ENCODE results near the gene AZIN2. TPM values are rescaled to one million over a fixed set of nuclear protein-coding genes. Genes with fewer than 3 reads are reported as not detected.

Gene AZIN2
- total and polyA plus RNA-seq, 4 donors = 0.68 to 2.6 (median 0.74) TPM

- no peak for TF ChIP-seq NR2F2 (IDR thresholded peaks at IDR 0.05)
- TF ChIP-seq, protein P1, sequence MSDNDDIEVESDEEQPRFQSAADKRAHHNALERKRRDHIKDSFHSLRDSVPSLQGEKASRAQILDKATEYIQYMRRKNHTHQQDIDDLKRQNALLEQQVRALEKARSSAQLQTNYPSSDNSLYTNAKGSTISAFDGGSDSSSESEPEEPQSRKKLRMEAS (IDR thresholded peaks at IDR 0.05) = no peak
- no peak for TF ChIP-seq SP1 (IDR thresholded peaks at IDR 0.05)
- no peak for TF ChIP-seq FOXA2 (IDR thresholded peaks at IDR 0.05)
- no peak for TF ChIP-seq EGR1 (IDR thresholded peaks at IDR 0.05; ENCODE audit: low read depth in 2 of 2)
- TF ChIP-seq TAF1 (conservative IDR thresholded peaks at IDR 0.05) = no peak
- no peak for TF ChIP-seq FOXA1 (IDR thresholded peaks at IDR 0.05)
- no peak for TF ChIP-seq RXRA (IDR thresholded peaks at IDR 0.05)
- no peak for TF ChIP-seq ZBTB33 (IDR thresholded peaks at IDR 0.05)
- no peak for TF ChIP-seq GABPA (IDR thresholded peaks at IDR 0.05 in 1 of 2, conservative IDR thresholded peaks at IDR 0.05 in 1 of 2)
- no peak for TF ChIP-seq YY1 (IDR thresholded peaks at IDR 0.05)
- Histone ChIP-seq H3K9me3 (ENCODE audit: control insufficient read depth in 4 of 4, low read length in 3 of 4) (no peaks in the 10 kb centered on the region), H3K27me3 (ENCODE audit: control insufficient read depth in 4 of 4, insufficient read depth in 4 of 4, low read length in 3 of 4) (no peaks in the 10 kb centered on the region), H3K9ac (ENCODE audit: low read depth in 1 of 2, low read length in 2 of 2) (no peak overlapping the region), H3K36me3 (ENCODE audit: control insufficient read depth in 4 of 4, insufficient read depth in 3 of 4, low read depth in 1 of 4, low read length in 3 of 4) (no peaks in the 10 kb centered on the region), H3K4me3 (ENCODE audit: low read depth in 1 of 3, low read length in 3 of 3) (no peak overlapping the region), H3K4me1 (ENCODE audit: control insufficient read depth in 4 of 4, insufficient read depth in 4 of 4, low read length in 3 of 4) (no peaks in the 10 kb centered on the region), H3K27ac (ENCODE audit: low read depth in 1 of 2, low read length in 2 of 2) (no peak overlapping the region)
- DNase-seq (ENCODE audit: low spot score) = no peak
- 81% methylated on average over 4 of the region's 4 CpGs for WGBS
Measured at GRCh38 chr1:33074193-33074945, 6.6 kb upstream of the AZIN2 start.

GRCh38 chr1:33078030-33078591 is 2.8 kb upstream of the AZIN2 start:
- DNase-seq (ENCODE audit: low spot score) = no peak
- Histone ChIP-seq H3K9me3 (ENCODE audit: control insufficient read depth in 4 of 4, low read length in 3 of 4) (no peaks in the 10 kb centered on the region), H3K36me3 (ENCODE audit: control insufficient read depth in 4 of 4, insufficient read depth in 3 of 4, low read depth in 1 of 4, low read length in 3 of 4) (no peaks in the 10 kb centered on the region), H3K4me3 (ENCODE audit: low read depth in 1 of 3, low read length in 3 of 3) (no peak overlapping the region), H3K9ac (ENCODE audit: low read depth in 1 of 2, low read length in 2 of 2) (no peak overlapping the region), H3K4me1 (ENCODE audit: control insufficient read depth in 4 of 4, insufficient read depth in 4 of 4, low read length in 3 of 4) (peaks cover 3 to 14% (median 8%) of the 10 kb centered on the region in 4 donors), H3K27me3 (ENCODE audit: control insufficient read depth in 4 of 4, insufficient read depth in 4 of 4, low read length in 3 of 4) (no peaks in the 10 kb centered on the region), H3K27ac (ENCODE audit: low read depth in 1 of 2, low read length in 2 of 2) (no peak overlapping the region)
- TF ChIP-seq HNF4G (IDR thresholded peaks at IDR 0.05) (no peak), RXRA (IDR thresholded peaks at IDR 0.05) (no peak), EGR1 (IDR thresholded peaks at IDR 0.05; ENCODE audit: low read depth in 2 of 2) (no peak)
- WGBS = 25% methylated on average over 1 of the region's 1 CpG

DNA sequence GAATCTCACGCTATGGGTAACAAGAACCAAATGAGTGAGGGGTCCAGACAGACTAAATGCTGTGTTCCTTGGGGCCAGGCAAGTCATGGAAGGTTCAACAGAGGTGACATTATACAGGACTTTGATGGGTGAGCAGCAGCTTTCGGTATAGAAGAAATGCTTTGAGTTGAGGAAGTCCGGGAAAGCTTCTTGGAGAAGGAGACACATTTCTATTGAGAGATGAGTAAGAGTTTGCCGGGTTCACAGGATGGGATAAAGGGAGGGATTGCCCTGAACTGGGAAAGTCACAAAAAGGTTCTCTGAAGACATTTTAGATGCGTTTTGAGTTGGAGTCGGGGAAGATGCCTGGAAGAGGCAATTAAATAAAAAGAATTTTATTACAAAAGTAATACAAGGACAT is 580 bp upstream of the AZIN2 start:
- 67% methylated on average over 6 of the region's 6 CpGs for WGBS
- peak overlapping the region in 1 of 2 donors; percentile 17 for H3K9ac ChIP-seq (ENCODE audit: low read depth in 1 of 2, low read length in 2 of 2)

More for the DNA sequence above, 580 bp upstream of the AZIN2 start:
- Histone ChIP-seq H3K4me1 (ENCODE audit: control insufficient read depth in 4 of 4, insufficient read depth in 4 of 4, low read length in 3 of 4) (peaks cover 3 to 14% (median 8%) of the 10 kb centered on the region in 4 donors), H3K4me3 (ENCODE audit: low read depth in 1 of 3, low read length in 3 of 3) (peak overlapping the region in 2 of 3 donors; percentile 65 to 92), H3K36me3 (ENCODE audit: control insufficient read depth in 4 of 4, insufficient read depth in 3 of 4, low read depth in 1 of 4, low read length in 3 of 4) (no peaks in the 10 kb centered on the region), H3K27ac (ENCODE audit: low read depth in 1 of 2, low read length in 2 of 2) (no peak overlapping the region), H3K9me3 (ENCODE audit: control insufficient read depth in 4 of 4, low read length in 3 of 4) (no peaks in the 10 kb centered on the region), H3K27me3 (ENCODE audit: control insufficient read depth in 4 of 4, insufficient read depth in 4 of 4, low read length in 3 of 4) (no peaks in the 10 kb centered on the region)
- DNase-seq (ENCODE audit: low spot score) = no peak
- TF ChIP-seq TAF1 (conservative IDR thresholded peaks at IDR 0.05) (no peak), RAD21 (IDR thresholded peaks at IDR 0.05) (no peak), GABPA (IDR thresholded peaks at IDR 0.05 in 1 of 2, conservative IDR thresholded peaks at IDR 0.05 in 1 of 2) (no peak), FOXA1 (IDR thresholded peaks at IDR 0.05) (no peak), FOXA2 (IDR thresholded peaks at IDR 0.05) (no peak), JUND (IDR thresholded peaks at IDR 0.05) (no peak), CTCF (IDR thresholded peaks at IDR 0.05; ENCODE audit: low read depth, low read length, missing input control) (no peak), EGR1 (IDR thresholded peaks at IDR 0.05; ENCODE audit: low read depth in 2 of 2) (no peak), HNF4A (conservative IDR thresholded peaks at IDR 0.05) (no peak), RXRA (IDR thresholded peaks at IDR 0.05) (no peak), SP1 (IDR thresholded peaks at IDR 0.05) (no peak), YY1 (IDR thresholded peaks at IDR 0.05) (no peak), NR2F2 (IDR thresholded peaks at IDR 0.05) (no peak)
- TF ChIP-seq, protein P2, sequence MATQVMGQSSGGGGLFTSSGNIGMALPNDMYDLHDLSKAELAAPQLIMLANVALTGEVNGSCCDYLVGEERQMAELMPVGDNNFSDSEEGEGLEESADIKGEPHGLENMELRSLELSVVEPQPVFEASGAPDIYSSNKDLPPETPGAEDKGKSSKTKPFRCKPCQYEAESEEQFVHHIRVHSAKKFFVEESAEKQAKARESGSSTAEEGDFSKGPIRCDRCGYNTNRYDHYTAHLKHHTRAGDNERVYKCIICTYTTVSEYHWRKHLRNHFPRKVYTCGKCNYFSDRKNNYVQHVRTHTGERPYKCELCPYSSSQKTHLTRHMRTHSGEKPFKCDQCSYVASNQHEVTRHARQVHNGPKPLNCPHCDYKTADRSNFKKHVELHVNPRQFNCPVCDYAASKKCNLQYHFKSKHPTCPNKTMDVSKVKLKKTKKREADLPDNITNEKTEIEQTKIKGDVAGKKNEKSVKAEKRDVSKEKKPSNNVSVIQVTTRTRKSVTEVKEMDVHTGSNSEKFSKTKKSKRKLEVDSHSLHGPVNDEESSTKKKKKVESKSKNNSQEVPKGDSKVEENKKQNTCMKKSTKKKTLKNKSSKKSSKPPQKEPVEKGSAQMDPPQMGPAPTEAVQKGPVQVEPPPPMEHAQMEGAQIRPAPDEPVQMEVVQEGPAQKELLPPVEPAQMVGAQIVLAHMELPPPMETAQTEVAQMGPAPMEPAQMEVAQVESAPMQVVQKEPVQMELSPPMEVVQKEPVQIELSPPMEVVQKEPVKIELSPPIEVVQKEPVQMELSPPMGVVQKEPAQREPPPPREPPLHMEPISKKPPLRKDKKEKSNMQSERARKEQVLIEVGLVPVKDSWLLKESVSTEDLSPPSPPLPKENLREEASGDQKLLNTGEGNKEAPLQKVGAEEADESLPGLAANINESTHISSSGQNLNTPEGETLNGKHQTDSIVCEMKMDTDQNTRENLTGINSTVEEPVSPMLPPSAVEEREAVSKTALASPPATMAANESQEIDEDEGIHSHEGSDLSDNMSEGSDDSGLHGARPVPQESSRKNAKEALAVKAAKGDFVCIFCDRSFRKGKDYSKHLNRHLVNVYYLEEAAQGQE (IDR thresholded peaks at IDR 0.05) = no peak
- TF ChIP-seq, protein P1 (IDR thresholded peaks at IDR 0.05) = no peak
- TF ChIP-seq, protein P3, sequence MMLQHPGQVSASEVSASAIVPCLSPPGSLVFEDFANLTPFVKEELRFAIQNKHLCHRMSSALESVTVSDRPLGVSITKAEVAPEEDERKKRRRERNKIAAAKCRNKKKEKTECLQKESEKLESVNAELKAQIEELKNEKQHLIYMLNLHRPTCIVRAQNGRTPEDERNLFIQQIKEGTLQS (IDR thresholded peaks at IDR 0.05) = no peak

All from liver (tissue), 9 donors.